Body of pancreas (tissue), 4 donors: Measurements from ENCODE around the gene SBNO2. TPM values are rescaled to one million over a fixed set of nuclear protein-coding genes. Genes with fewer than 3 reads are reported as not detected.

Experiments
- ATAC-seq: fragments of 150-250 bp; one replicate; pipeline ENCODE4 v1.9.1; 2016
- DNase-seq, 4 donors: peaks; one replicate each; pipeline ENCODE4 v3.0.0-alpha.2; 2019
- H3K27ac ChIP-seq, 4 donors: fragments of 200-600 bp; sonication (generic); 1 replicate in 3 of 4; 2 replicates in 1 of 4; pipeline versions ENCODE4 v1.5.1 to v1.6.1; 2016 to 2019; ENCODE audit warnings: mild to moderate bottlenecking in 1 of 4, mixed read lengths in 1 of 4, moderate library complexity in 1 of 4
- H3K27me3 ChIP-seq, 2 donors: fragments of 200-600 bp; sonication (generic); one replicate each; pipeline ENCODE4 v1.6.0; 2016; ENCODE audit warnings: mild to moderate bottlenecking in 1 of 2
- H3K36me3 ChIP-seq, 2 donors: fragments of 200-600 bp; sonication (generic); replicated peaks in 1 of 2; 2 replicates each; pipeline ENCODE4 v1.5.1; 2016; ENCODE audit warnings: low read depth in 2 of 2; ENCODE audit not compliant: insufficient read depth in 1 of 2
- H3K4me1 ChIP-seq: fragments of 200-600 bp; sonication (generic); one replicate; pipeline ENCODE4 v1.6.0; 2016
- H3K4me3 ChIP-seq, 2 donors: fragments of 200-600 bp; sonication (generic); 1 replicate in 1 of 2; 2 replicates in 1 of 2; pipeline ENCODE4 v1.5.1; 2016 to 2019
- H3K9me3 ChIP-seq, 3 donors: fragments of 200-600 bp; sonication (generic); 1 replicate in 2 of 3; 2 replicates in 1 of 3; pipeline ENCODE4 v1.5.1; 2016
- CTCF ChIP-seq, 7 experiments: fragments of 450-650 bp in 4 of 7; fragments of 200-600 bp in 3 of 7; sonication (generic) in 3 of 7; IDR thresholded peaks; one replicate each; pipeline ENCODE4 v1.5.1; 2016 to 2019; ENCODE audit warnings: antibody characterized with exemption in 7 of 7
- POLR2A ChIP-seq, 3 donors: fragments of 450-650 bp; IDR thresholded peaks; one replicate each; pipeline ENCODE4 v1.6.1; 2016; ENCODE audit warnings: antibody characterized with exemption in 3 of 3, mild to moderate bottlenecking in 2 of 3
- WGBS, 2 donors: methylation state at CpG; one replicate each; pipeline ENCODE4 v1.1.5; 2017; 5-methylcytosine and 5-hydroxymethylcytosine counted together
- intact Hi-C: fragments of 100-400 bp; cut with DNase I; formaldehyde crosslinking; loops from one replicate; pipeline ENCODE4 v1.15.1; 2023
- total RNA-seq, 2 donors: library from RNA; depleted of rRNA; stranded (reverse); fragments of >200 nt; gene quantifications; one replicate each; pipeline ENCODE4 v1.1.0, GENCODE V29; 2016

The SBNO2 gene
- total RNA-seq, 2 donors from 2014 or later = 14.0 to 30.7 TPM

GRCh38 chr19:1113030-1113985 lies 60.8 kb downstream of the SBNO2 start:
- DNase-seq (peak; percentile 95 to 99 (median 98)), ATAC-seq (peak; percentile 93)
- Histone ChIP-seq H3K27ac (peak overlapping the region; percentile 2 to 75 (median 58)), H3K27me3 (no peaks in the 10 kb centered on the region), H3K4me1 (peaks cover 19% of the 10 kb centered on the region), H3K9me3 (no peaks in the 10 kb centered on the region), H3K4me3 (no peak overlapping the region), H3K36me3 (peaks cover 5 to 25% of the 10 kb centered on the region in 2 donors)
- 5 to 23% methylated on average over 4 to 44 of the region's 44 CpGs for WGBS, 2 donors
- TF ChIP-seq CTCF (IDR thresholded peaks at IDR 0.05) = peak; percentile 81 to 93 (median 88)
- no peak for TF ChIP-seq POLR2A (IDR thresholded peaks at IDR 0.05)
- intact Hi-C loops = loop anchor here (5.0 kb wide), 1 partner anchor 79 kb away; no protein-coding TSS in a partner anchor

- Histone ChIP-seq H3K36me3 (peaks cover 4 to 21% of the 10 kb centered on the region in 2 donors), H3K4me1 (peaks cover 19% of the 10 kb centered on the region), H3K4me3 (no peak overlapping the region), H3K9me3 (no peaks in the 10 kb centered on the region), H3K27me3 (no peaks in the 10 kb centered on the region), H3K27ac (peak overlapping the region in 2 of 4 donors; percentile 53 to 75)
- 63 to 82% methylated on average over 25 to 51 of the region's 71 CpGs for WGBS, 2 donors
- peak in 3 of 4 donors; percentile 45 to 51 (median 45) for DNase-seq
- TF ChIP-seq POLR2A (IDR thresholded peaks at IDR 0.05) = no peak
- TF ChIP-seq CTCF (IDR thresholded peaks at IDR 0.05) = no peak
- intact Hi-C loops = loop anchor here (5.0 kb wide), 1 partner anchor 80 kb away; no protein-coding TSS in a partner anchor
- peak; percentile 7 for ATAC-seq
These were observed 61.6 kb downstream of the SBNO2 start for GRCh38 chr19:1112268-1113029.

- DNase-seq (no peak), ATAC-seq (no peak)
- WGBS, 2 donors = 72 to 74% methylated on average over 5 to 13 of the region's 18 CpGs
- Histone ChIP-seq H3K4me1 (peaks cover 19% of the 10 kb centered on the region), H3K27me3 (no peaks in the 10 kb centered on the region), H3K9me3 (no peaks in the 10 kb centered on the region), H3K36me3 (peaks cover under 1 to 14% of the 10 kb centered on the region in 2 donors), H3K27ac (peak overlapping the region in 2 of 4 donors; percentile 12 to 75), H3K4me3 (no peak overlapping the region)
- TF ChIP-seq POLR2A (IDR thresholded peaks at IDR 0.05) = no peak
- no peak for TF ChIP-seq CTCF (IDR thresholded peaks at IDR 0.05)
- intact Hi-C loops = loop anchor here (5.0 kb wide), 1 partner anchor 81 kb away; no protein-coding TSS in a partner anchor
These were observed 62.3 kb downstream of the SBNO2 start for GRCh38 chr19:1111641-1112267.

- intact Hi-C loops = loop anchor here (5.0 kb wide), 1 partner anchor 81 kb away; no protein-coding TSS in a partner anchor
- TF ChIP-seq CTCF (IDR thresholded peaks at IDR 0.05) (no peak), POLR2A (IDR thresholded peaks at IDR 0.05) (no peak)
- no peaks in the 10 kb centered on the region for H3K9me3 ChIP-seq
- H3K27me3 ChIP-seq = no peaks in the 10 kb centered on the region
- DNase-seq (no peak), ATAC-seq (no peak)
- H3K27ac ChIP-seq = peak overlapping the region in 1 of 4 donors; percentile 12
- H3K36me3 ChIP-seq = peaks cover 0 to 11% of the 10 kb centered on the region in 2 donors
- 88 to 91% methylated on average over 12 to 14 of the region's 18 CpGs for WGBS, 2 donors
- H3K4me1 ChIP-seq = peaks cover 21% of the 10 kb centered on the region
- no peak overlapping the region for H3K4me3 ChIP-seq
These were observed 63.0 kb downstream of the SBNO2 start for GRCh38 chr19:1110809-1111640.
